ENCODE data around the gene ZNF226.
A peak's percentile ranks its signal among the peaks of the same experiment; 100 is the strongest.
"Not testable (repeated sequence)": the region's sequence is repeated elsewhere in the genome, so short reads cannot be mapped to it uniquely, and the experiment has no call there.

ZNF226 gene

DNA sequence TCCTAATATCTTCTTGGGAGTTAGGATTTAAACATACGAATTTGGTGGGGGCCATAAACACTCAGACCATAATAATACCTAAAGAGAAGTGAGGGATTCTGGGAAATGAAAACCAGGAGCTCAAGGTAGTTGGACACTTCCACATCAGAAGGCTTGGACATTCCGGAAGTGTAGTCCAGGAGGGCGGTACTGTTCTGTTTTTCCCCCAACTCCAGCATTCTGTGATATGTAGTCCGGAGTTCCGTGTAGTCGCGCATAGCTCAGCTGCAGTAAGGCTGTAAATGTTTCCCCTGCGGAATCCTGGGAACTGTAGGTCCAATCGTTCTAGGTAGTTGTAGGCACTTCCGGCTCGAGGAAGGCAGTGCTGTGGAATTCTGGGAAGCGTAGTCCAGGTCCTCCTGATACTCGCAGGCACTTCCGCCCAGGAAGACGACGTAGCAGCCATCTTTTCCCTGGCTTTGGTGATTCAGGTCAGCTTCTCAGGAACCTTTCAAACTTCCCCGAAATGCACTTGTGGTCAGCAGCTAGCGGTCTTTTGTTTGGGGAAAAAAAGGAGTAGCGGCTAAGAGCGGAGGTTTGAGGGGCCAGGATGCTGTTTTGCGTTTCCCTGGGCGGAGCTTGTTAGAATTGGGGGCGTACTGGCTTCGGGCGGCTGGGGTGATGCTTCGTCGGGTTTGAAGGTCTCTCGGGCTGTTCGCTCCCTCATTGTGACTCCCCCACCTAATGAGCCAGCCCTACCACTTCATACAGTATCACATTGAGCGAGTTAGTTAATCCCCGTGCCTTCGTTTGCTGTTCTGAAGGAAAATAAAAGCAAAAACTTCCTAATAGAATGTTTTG is at the start of gene ZNF226:
Gene ZNF226 (plus strand): TSS at position 428 of the 840 bp plus-strand sequence. CDS start 4,981 bp downstream, outside the sequence.
- ATAC-seq, result peak; percentile 99
- TF ChIP-seq SNAI2 (CRISPR knock-in tag; IDR thresholded peaks at IDR 0.05) (no peak), TSHZ2 (CRISPR knock-in tag; IDR thresholded peaks at IDR 0.05) (no peak), ZNF8 (CRISPR knock-in tag; IDR thresholded peaks at IDR 0.05) (no peak), PATZ1 (CRISPR knock-in tag; IDR thresholded peaks at IDR 0.05; ENCODE audit: borderline replicate concordance) (no peak), RARB (CRISPR knock-in tag; IDR thresholded peaks at IDR 0.05) (no peak), ZFP30 (CRISPR knock-in tag; IDR thresholded peaks at IDR 0.05) (no peak), CSDC2 (CRISPR knock-in tag; IDR thresholded peaks at IDR 0.05) (no peak), ISL1 (CRISPR knock-in tag; IDR thresholded peaks at IDR 0.05) (no peak), CREB5 (CRISPR knock-in tag; IDR thresholded peaks at IDR 0.05; ENCODE audit: low read depth) (no peak), TCF4 (CRISPR knock-in tag; IDR thresholded peaks at IDR 0.05; ENCODE audit: borderline replicate concordance) (no peak), GLIS3 (CRISPR knock-in tag; IDR thresholded peaks at IDR 0.05) (no peak), ZNF565 (CRISPR knock-in tag; conservative IDR thresholded peaks at IDR 0.05; ENCODE audit: low read depth) (no peak), ARNTL (CRISPR knock-in tag; IDR thresholded peaks at IDR 0.05; ENCODE audit: borderline replicate concordance, low read depth) (no peak), TOX (CRISPR knock-in tag; IDR thresholded peaks at IDR 0.05; ENCODE audit: borderline replicate concordance) (no peak), ZFP3 (CRISPR knock-in tag; IDR thresholded peaks at IDR 0.05) (no peak), BACH2 (CRISPR knock-in tag; IDR thresholded peaks at IDR 0.05; ENCODE audit: borderline replicate concordance) (no peak)
- TF ChIP-seq, protein P1, sequence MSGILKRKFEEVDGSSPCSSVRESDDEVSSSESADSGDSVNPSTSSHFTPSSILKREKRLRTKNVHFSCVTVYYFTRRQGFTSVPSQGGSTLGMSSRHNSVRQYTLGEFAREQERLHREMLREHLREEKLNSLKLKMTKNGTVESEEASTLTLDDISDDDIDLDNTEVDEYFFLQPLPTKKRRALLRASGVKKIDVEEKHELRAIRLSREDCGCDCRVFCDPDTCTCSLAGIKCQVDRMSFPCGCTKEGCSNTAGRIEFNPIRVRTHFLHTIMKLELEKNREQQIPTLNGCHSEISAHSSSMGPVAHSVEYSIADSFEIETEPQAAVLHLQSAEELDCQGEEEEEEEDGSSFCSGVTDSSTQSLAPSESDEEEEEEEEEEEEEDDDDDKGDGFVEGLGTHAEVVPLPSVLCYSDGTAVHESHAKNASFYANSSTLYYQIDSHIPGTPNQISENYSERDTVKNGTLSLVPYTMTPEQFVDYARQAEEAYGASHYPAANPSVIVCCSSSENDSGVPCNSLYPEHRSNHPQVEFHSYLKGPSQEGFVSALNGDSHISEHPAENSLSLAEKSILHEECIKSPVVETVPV (CRISPR knock-in tag; IDR thresholded peaks at IDR 0.05), result no peak

- peak; percentile 60; the same call in 1 of the 2 replicates for TF ChIP-seq ZNF8 (CRISPR knock-in tag; IDR thresholded peaks at IDR 0.05)
- not testable (repeated sequence) for ATAC-seq
These were observed 43.7 kb upstream of the ZNF226 start for GRCh38 chr19:44121162-44121561.

DNA sequence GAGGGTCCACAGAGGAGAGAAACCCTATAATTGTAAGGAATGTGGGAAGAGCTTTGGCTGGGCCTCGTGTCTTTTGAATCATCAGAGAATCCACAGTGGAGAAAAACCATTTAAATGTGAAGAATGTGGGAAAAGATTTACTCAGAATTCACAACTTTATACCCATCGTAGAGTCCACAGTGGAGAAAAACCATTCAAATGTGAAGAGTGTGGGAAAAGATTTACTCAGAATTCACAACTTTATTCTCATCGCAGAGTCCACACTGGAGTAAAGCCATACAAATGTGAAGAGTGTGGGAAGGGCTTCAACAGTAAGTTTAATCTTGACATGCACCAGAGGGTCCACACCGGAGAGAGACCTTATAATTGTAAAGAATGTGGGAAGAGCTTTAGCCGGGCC is 32.9 kb upstream of the ZNF226 start:
- no peak for ATAC-seq
- TF ChIP-seq ZC3H10 (CRISPR knock-in tag; IDR thresholded peaks at IDR 0.05) (no peak), BACH2 (CRISPR knock-in tag; IDR thresholded peaks at IDR 0.05; ENCODE audit: borderline replicate concordance) (no peak), PATZ1 (CRISPR knock-in tag; IDR thresholded peaks at IDR 0.05; ENCODE audit: borderline replicate concordance) (no peak), TSHZ2 (CRISPR knock-in tag; IDR thresholded peaks at IDR 0.05) (no peak), CREB5 (CRISPR knock-in tag; IDR thresholded peaks at IDR 0.05; ENCODE audit: low read depth) (no peak), ZNF565 (CRISPR knock-in tag; conservative IDR thresholded peaks at IDR 0.05; ENCODE audit: low read depth) (no peak), ARNTL (CRISPR knock-in tag; IDR thresholded peaks at IDR 0.05; ENCODE audit: borderline replicate concordance, low read depth) (no peak), GLIS3 (CRISPR knock-in tag; IDR thresholded peaks at IDR 0.05) (no peak), CSDC2 (CRISPR knock-in tag; IDR thresholded peaks at IDR 0.05) (no peak), OSR1 (CRISPR knock-in tag; IDR thresholded peaks at IDR 0.05) (no peak)
